Breast epithelium (tissue), 4 donors: Measurements from ENCODE around the gene MSN. TPM values are rescaled to one million over a fixed set of nuclear protein-coding genes. Genes with fewer than 3 reads are reported as not detected.
A peak's percentile ranks its signal among the peaks of the same experiment; 100 is the strongest.

Source experiments
- DNase-seq, 2 donors: peaks; one replicate each; pipeline ENCODE4 v3.0.0-alpha.2; 2019; ENCODE audit warnings: low spot score in 2 of 2
- H3K27ac ChIP-seq, 2 donors: fragments of 200-600 bp; sonication (generic) in 1 of 2; one replicate each; pipeline ENCODE4 v1.5.1; 2016 to 2019; ENCODE audit warnings: mild to moderate bottlenecking in 1 of 2
- H3K27me3 ChIP-seq, 2 donors: fragments of 200-600 bp; sonication (generic) in 1 of 2; one replicate each; pipeline versions ENCODE4 v1.5.1 to v1.6.0; 2017 to 2019; ENCODE audit warnings: control low read depth in 1 of 2, mild to moderate bottlenecking in 1 of 2
- H3K36me3 ChIP-seq: fragments of 200-600 bp; one replicate; pipeline ENCODE4 v1.5.1; 2019
- H3K4me1 ChIP-seq, 2 donors: fragments of 200-600 bp; sonication (generic); one replicate each; pipeline ENCODE4 v1.5.1; 2016 to 2019; ENCODE audit warnings: control low read depth in 1 of 2
- H3K4me3 ChIP-seq, 3 donors: fragments of 200-600 bp; sonication (generic); 1 replicate in 2 of 3; 2 replicates in 1 of 3; pipeline ENCODE4 v1.5.1; 2016 to 2019; ENCODE audit warnings: mild to moderate bottlenecking in 3 of 3, moderate library complexity in 2 of 3
- H3K9me3 ChIP-seq, 2 donors: fragments of 200-600 bp; sonication (generic) in 1 of 2; one replicate each; pipeline ENCODE4 v1.5.1; 2016 to 2019; ENCODE audit warnings: control low read depth in 1 of 2
- POLR2A ChIP-seq: fragments of 450-650 bp; IDR thresholded peaks from one replicate; pipeline ENCODE4 v1.6.1; 2016; ENCODE audit warnings: antibody characterized with exemption, mild to moderate bottlenecking, moderate library complexity
- POLR2AphosphoS5 ChIP-seq, 3 donors: sonication (generic); formaldehyde crosslinking; IDR thresholded peaks; one replicate each; pipeline ENCODE4 v1.6.1; 2017; ENCODE audit warnings: antibody characterized with exemption in 3 of 3
- intact Hi-C: fragments of 100-400 bp; cut with DNase I; formaldehyde crosslinking; loops from one replicate; pipeline ENCODE4 v1.15.1; 2023; ENCODE audit warnings: low total_unique reads
- total RNA-seq, 3 donors: library from RNA; depleted of rRNA; stranded (reverse); fragments of >200 nt; gene quantifications; one replicate each; pipeline ENCODE4 v1.1.0, GENCODE V29; 2016
- TF ChIP-seq, protein P1 (sequence below), 3 donors: fragments of 450-650 bp; IDR thresholded peaks; one replicate each; pipeline ENCODE4 v1.5.1; 2016 to 2017; ENCODE audit warnings: antibody characterized with exemption in 3 of 3, mild to moderate bottlenecking in 3 of 3, moderate library complexity in 3 of 3

MSN gene
- total RNA-seq, 3 donors from 2014 or later: 132 to 190 (median 182) TPM

GRCh38 chrX:65681810-65682209 is 14.4 kb downstream of the MSN start:
- no peak for DNase-seq
- no peaks in the 10 kb centered on the region for H3K4me1 ChIP-seq
- no peaks in the 10 kb centered on the region for H3K36me3 ChIP-seq
- TF ChIP-seq POLR2A: no peak
- TF ChIP-seq, protein P1, sequence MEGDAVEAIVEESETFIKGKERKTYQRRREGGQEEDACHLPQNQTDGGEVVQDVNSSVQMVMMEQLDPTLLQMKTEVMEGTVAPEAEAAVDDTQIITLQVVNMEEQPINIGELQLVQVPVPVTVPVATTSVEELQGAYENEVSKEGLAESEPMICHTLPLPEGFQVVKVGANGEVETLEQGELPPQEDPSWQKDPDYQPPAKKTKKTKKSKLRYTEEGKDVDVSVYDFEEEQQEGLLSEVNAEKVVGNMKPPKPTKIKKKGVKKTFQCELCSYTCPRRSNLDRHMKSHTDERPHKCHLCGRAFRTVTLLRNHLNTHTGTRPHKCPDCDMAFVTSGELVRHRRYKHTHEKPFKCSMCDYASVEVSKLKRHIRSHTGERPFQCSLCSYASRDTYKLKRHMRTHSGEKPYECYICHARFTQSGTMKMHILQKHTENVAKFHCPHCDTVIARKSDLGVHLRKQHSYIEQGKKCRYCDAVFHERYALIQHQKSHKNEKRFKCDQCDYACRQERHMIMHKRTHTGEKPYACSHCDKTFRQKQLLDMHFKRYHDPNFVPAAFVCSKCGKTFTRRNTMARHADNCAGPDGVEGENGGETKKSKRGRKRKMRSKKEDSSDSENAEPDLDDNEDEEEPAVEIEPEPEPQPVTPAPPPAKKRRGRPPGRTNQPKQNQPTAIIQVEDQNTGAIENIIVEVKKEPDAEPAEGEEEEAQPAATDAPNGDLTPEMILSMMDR (IDR thresholded peaks at IDR 0.05): no peak
- TF ChIP-seq POLR2AphosphoS5 (IDR thresholded peaks at IDR 0.05): no peak
- H3K27ac ChIP-seq: no peak overlapping the region
- H3K27me3 ChIP-seq: peaks cover 0 to 6% of the 10 kb centered on the region in 2 donors
- no peak overlapping the region for H3K4me3 ChIP-seq
- intact Hi-C loops: no loop called here
- no peaks in the 10 kb centered on the region for H3K9me3 ChIP-seq

DNA sequence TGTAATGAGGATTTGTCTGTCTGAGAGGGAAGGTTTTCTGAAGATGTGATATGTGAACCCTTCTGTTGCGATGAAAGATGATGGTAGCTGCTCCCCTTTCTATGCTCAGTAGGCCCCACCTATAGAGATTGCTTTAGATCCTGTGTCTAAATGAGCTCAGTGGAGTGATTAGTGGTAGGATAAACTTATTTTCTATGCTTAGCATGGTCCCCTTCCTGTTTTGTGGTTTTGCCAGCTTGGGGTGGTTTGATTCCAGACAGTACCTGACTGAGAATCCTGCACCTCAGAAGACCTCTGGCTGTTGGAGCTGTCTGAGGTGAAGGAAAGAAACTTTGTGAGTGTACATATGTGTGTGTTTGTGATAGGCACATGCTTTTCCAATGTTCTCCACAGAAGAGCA is 17.7 kb downstream of the MSN start:
- no peak for DNase-seq
- Histone ChIP-seq H3K9me3 (no peaks in the 10 kb centered on the region), H3K4me1 (no peaks in the 10 kb centered on the region), H3K27me3 (peaks cover 0 to 12% of the 10 kb centered on the region in 2 donors), H3K36me3 (no peaks in the 10 kb centered on the region), H3K4me3 (no peak overlapping the region), H3K27ac (no peak overlapping the region)
- TF ChIP-seq POLR2A (no peak), POLR2AphosphoS5 (IDR thresholded peaks at IDR 0.05) (no peak)
- TF ChIP-seq, protein P1 (IDR thresholded peaks at IDR 0.05): no peak
- intact Hi-C loops: no loop called here

DNA sequence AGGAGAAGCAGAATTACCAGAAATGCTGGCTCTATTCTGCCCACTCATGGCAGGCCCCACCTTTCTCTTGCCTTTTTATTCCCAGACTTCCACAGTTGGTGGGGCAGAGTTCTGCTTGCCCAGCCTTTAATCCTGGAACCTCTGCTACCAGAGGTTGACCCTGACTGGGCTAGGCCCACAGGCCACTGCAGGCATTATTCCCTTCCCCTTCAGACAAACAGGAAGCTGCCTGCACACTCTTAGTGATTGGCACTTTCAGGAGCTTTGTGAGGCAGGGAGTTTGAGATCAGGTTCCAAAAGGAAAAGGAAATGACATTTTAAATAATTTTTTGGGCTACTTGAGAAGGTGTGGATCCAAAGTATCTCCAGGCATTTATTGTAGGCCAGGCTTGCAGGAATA is 18.8 kb downstream of the MSN start:
- H3K4me1 ChIP-seq: no peaks in the 10 kb centered on the region
- H3K27me3 ChIP-seq: peaks cover 0 to 16% of the 10 kb centered on the region in 2 donors
- H3K9me3 ChIP-seq: no peaks in the 10 kb centered on the region
- DNase-seq: no peak
- no peak overlapping the region for H3K4me3 ChIP-seq
- no peaks in the 10 kb centered on the region for H3K36me3 ChIP-seq
- TF ChIP-seq POLR2AphosphoS5 (IDR thresholded peaks at IDR 0.05) (no peak), POLR2A (no peak)
- TF ChIP-seq, protein P1 (IDR thresholded peaks at IDR 0.05): no peak
- intact Hi-C loops: no loop called here
- H3K27ac ChIP-seq: no peak overlapping the region

GRCh38 chrX:65687367-65687766 is 19.9 kb downstream of the MSN start:
- intact Hi-C loops: no loop called here
- H3K4me3 ChIP-seq: no peak overlapping the region
- no peak overlapping the region for H3K27ac ChIP-seq

GRCh38 chrX:65688403-65688871 is 21.0 kb downstream of the MSN start:
- Histone ChIP-seq H3K9me3 (no peaks in the 10 kb centered on the region), H3K4me1 (no peaks in the 10 kb centered on the region), H3K27ac (peak overlapping the region in 1 of 2 donors; percentile 26), H3K27me3 (peaks cover 0 to 10% of the 10 kb centered on the region in 2 donors), H3K36me3 (no peaks in the 10 kb centered on the region), H3K4me3 (no peak overlapping the region)
- TF ChIP-seq POLR2A (no peak), POLR2AphosphoS5 (IDR thresholded peaks at IDR 0.05) (no peak)
- TF ChIP-seq, protein P1 (IDR thresholded peaks at IDR 0.05): no peak
- intact Hi-C loops: no loop called here
- DNase-seq: no peak

More at GRCh38 chrX:65687367-65687766, 19.9 kb downstream of the MSN start:
- Histone ChIP-seq H3K27me3 (peaks cover 0 to 16% of the 10 kb centered on the region in 2 donors), H3K36me3 (no peaks in the 10 kb centered on the region), H3K4me1 (no peaks in the 10 kb centered on the region), H3K9me3 (no peaks in the 10 kb centered on the region)
- TF ChIP-seq, protein P1 (IDR thresholded peaks at IDR 0.05): no peak
- TF ChIP-seq POLR2AphosphoS5 (IDR thresholded peaks at IDR 0.05) (no peak), POLR2A (no peak)
- DNase-seq: no peak
